K562 (cell line): ENCODE measurements around the gene ARHGEF17. TPM values are rescaled to one million over a fixed set of nuclear protein-coding genes. Genes with fewer than 3 reads are reported as not detected.
A peak's percentile ranks its signal among the peaks of the same experiment; 100 is the strongest.

ENCODE experiments used
- ATAC-seq: fragments of 200-7000 bp; cut with Tn5 transposase; 3 replicates; pipeline ENCODE4 v1.9.1; 2020; ENCODE audit warnings: moderate library complexity
- BruUV-seq: library from RNA; stranded (reverse); fragments of 400-500 nt; replicated peaks from 2 replicates; lab custom pipeline; 2021; lab: Mats Ljungman, UMichigan
- CTCF ChIA-PET: fragments of 300-600 bp; formaldehyde crosslinking; extraction: SDS; loops from one replicate; lab custom pipeline; 2021; ENCODE audit warnings: low intra/inter-chr PET ratio; lab: Yijun Ruan, JAX
- POLR2A ChIA-PET: fragments of 300-600, 350-650 bp; sonication (Branson Sonifier 250); formaldehyde crosslinking; extraction: SDS; loops from one replicate; lab custom pipeline; 2021; ENCODE audit warnings: antibody characterized with exemption, inconsistent platforms; lab: Yijun Ruan, JAX
- DNase-seq, 4 experiments: peaks; one replicate each; pipeline versions ENCODE4 v3.0.0 to v3.0.0-alpha.2; 2011 to 2018; ENCODE audit warnings: low spot score in 3 of 4, mixed read lengths in 3 of 4; ENCODE audit errors: extremely low read depth in 1 of 4
- FAIRE-seq: peaks from 2 replicates; lab custom pipeline; 2011; peaks lifted over from hg19 to GRCh38; lab: Jason Lieb, UNC
- H2AFZ ChIP-seq: 2 replicates; pipeline ENCODE4 v1.6.0; 2011; ENCODE audit warnings: low read depth, low read length, control low read depth, inconsistent platforms
- H3K27ac ChIP-seq: fragments of 200-600 bp; 3 replicates; pipeline ENCODE4 v1.8.0; 2011; ENCODE audit warnings: low read depth, mild to moderate bottlenecking, control low read depth, inconsistent platforms, low read length, moderate library complexity, mixed read lengths; ENCODE audit errors: extremely low read depth
- H3K27me3 ChIP-seq, 2 experiments: fragments of 300-600 bp in 1 of 2; 2 replicates in 1 of 2; 3 replicates in 1 of 2; pipeline versions ENCODE4 v1.6.0 to v1.8.0; 2011; ENCODE audit warnings: inconsistent platforms in 2 of 2, low read length in 2 of 2, mild to moderate bottlenecking in 1 of 2, mixed read lengths in 1 of 2, moderate library complexity in 1 of 2; ENCODE audit not compliant: control insufficient read depth in 2 of 2, insufficient read depth in 2 of 2
- H3K36me3 ChIP-seq: fragments of 300-600 bp; 3 replicates; pipeline ENCODE4 v1.8.0; 2011; ENCODE audit warnings: mild to moderate bottlenecking, low read length, inconsistent platforms; ENCODE audit not compliant: control insufficient read depth, insufficient read depth
- H3K4me1 ChIP-seq, 2 experiments: fragments of 200-600 bp in 1 of 2; replicated peaks in 1 of 2; 2 replicates in 1 of 2; 3 replicates in 1 of 2; pipeline versions ENCODE4 v1.5.1 to v1.8.0; 2011; ENCODE audit warnings: inconsistent platforms in 2 of 2, low read length in 2 of 2, mild to moderate bottlenecking in 1 of 2, mixed read lengths in 1 of 2, moderate library complexity in 1 of 2; ENCODE audit not compliant: control insufficient read depth in 2 of 2, insufficient read depth in 2 of 2
- H3K4me2 ChIP-seq: 2 replicates; pipeline ENCODE4 v1.6.1; 2011; ENCODE audit warnings: low read length, control low read depth, inconsistent platforms, mixed read lengths; ENCODE audit not compliant: insufficient read depth
- H3K4me3 ChIP-seq: fragments of 200-600 bp; sonication (generic), shearing (Covaris generic); 2 replicates; pipeline ENCODE4 v1.5.1; 2016; ENCODE audit warnings: control low read depth, inconsistent platforms
- H3K79me2 ChIP-seq: fragments of 200-600 bp; 3 replicates; pipeline ENCODE4 v1.8.0; 2011; ENCODE audit warnings: low read length, inconsistent platforms; ENCODE audit not compliant: control insufficient read depth, insufficient read depth
- H3K9ac ChIP-seq, 2 experiments: 2 replicates each; pipeline versions ENCODE4 v1.6.0 to v1.6.1; 2011; ENCODE audit warnings: low read depth in 2 of 2, low read length in 2 of 2, control low read depth in 1 of 2, inconsistent platforms in 1 of 2, mild to moderate bottlenecking in 1 of 2, mixed read lengths in 1 of 2; ENCODE audit not compliant: insufficient read depth in 1 of 2
- H3K9me1 ChIP-seq: one replicate; pipeline ENCODE4 v1.6.0; 2011; ENCODE audit warnings: inconsistent platforms, mild to moderate bottlenecking, low read length, moderate library complexity; ENCODE audit not compliant: control insufficient read depth, insufficient read depth
- H3K9me3 ChIP-seq: replicated peaks from 2 replicates; pipeline ENCODE4 v1.5.1; 2011; ENCODE audit warnings: low read depth, low read length, inconsistent platforms; ENCODE audit not compliant: control insufficient read depth, insufficient read depth
- H4K20me1 ChIP-seq: replicated peaks from 2 replicates; pipeline ENCODE4 v1.6.1; 2011; ENCODE audit warnings: low read length, inconsistent platforms, mixed read lengths; ENCODE audit not compliant: control insufficient read depth, insufficient read depth
- ATF1 ChIP-seq, 2 experiments: fragments of 450-650 bp in 1 of 2; IDR thresholded peaks; 2 replicates each; pipeline ENCODE4 v1.6.1; 2016; ENCODE audit warnings: missing compliant biosample characterization in 1 of 2, missing genetic modification characterization in 1 of 2
- KAT2B ChIP-seq: IDR thresholded peaks from one replicate; pipeline ENCODE4 v1.6.1; 2012; ENCODE audit warnings: low read depth, mild to moderate bottlenecking, control low read depth, inconsistent platforms, low read length, moderate library complexity
- NFE2 ChIP-seq: IDR thresholded peaks from 2 replicates; pipeline ENCODE4 v1.6.1; 2014; ENCODE audit warnings: antibody characterized with exemption, low read depth
- RHOXF2B ChIP-seq: fragments of 250-450 bp; sonication (Bioruptor Pico); conservative IDR thresholded peaks from 2 replicates; pipeline ENCODE4 v1.5.1; 2021
- SMARCA4 ChIP-seq: fragments of 450-650 bp; IDR thresholded peaks from 2 replicates; pipeline ENCODE4 v1.6.1; 2016
- ZNF316 ChIP-seq: fragments of 450-650 bp; IDR thresholded peaks from 2 replicates; pipeline ENCODE4 v1.6.1; 2016
- ZNF766 ChIP-seq: fragments of 200-800 bp; sonication (Bioruptor generic); conservative IDR thresholded peaks from 2 replicates; pipeline ENCODE4 v1.6.1; 2016; ENCODE audit warnings: missing genetic modification characterization, missing compliant biosample characterization
- WGBS: fragments of 100-300 bp; shearing (Covaris generic); methylation state at CpG from one replicate; pipeline ENCODE4 v1.1.6; 2016; ENCODE audit warnings: low coverage, mixed read lengths; ENCODE audit not compliant: insufficient coverage; ENCODE audit errors: missing lambda C conversion rate; 5-methylcytosine and 5-hydroxymethylcytosine counted together
- in situ Hi-C: fragments of 300-500 bp; cut with MboI; formaldehyde crosslinking; loops from 4 replicates; pipeline ENCODE4 v1.15.0; 2018; ENCODE audit warnings: inconsistent platforms, mixed read lengths
- intact Hi-C: fragments of 100-400 bp; cut with micrococcal nuclease; formaldehyde crosslinking; loops from 2 replicates; pipeline ENCODE4 v1.14.2; 2022
- polyA plus RNA-seq, 8 experiments: library from polyadenylated mRNA; depleted of rRNA in 4 of 8; stranded (reverse) in 5 of 8; unstranded in 3 of 8; fragments of >200 nt; fragmentation: Nextera tagmentation in 2 of 8; fragmentation: Illumina TruSeq in 1 of 8; extraction: Ambion mirVana in 2 of 8; extraction: Trizol in 1 of 8; gene quantifications; 2 replicates each; pipeline versions ENCODE4 v1.2.1 to v1.2.3, GENCODE V29; 2011 to 2014; ENCODE audit warnings: inconsistent platforms in 1 of 8, missing spikeins in 1 of 8
- total RNA-seq, 7 experiments: library from RNA; depleted of rRNA in 6 of 7; stranded (reverse); fragments of >200 nt in 6 of 7; fragmentation: Illumina TruSeq in 2 of 7; extraction: Trizol in 2 of 7; gene quantifications; 2 replicates each; pipeline versions ENCODE4 v1.2.1 to v1.2.3, GENCODE V29; 2011 to 2021; ENCODE audit warnings: low replicate concordance in 1 of 7
- TF ChIP-seq, protein P1 (sequence below), 2 experiments: fragments of 450-650 bp; IDR thresholded peaks; 2 replicates each; pipeline ENCODE4 v1.6.1; 2018; ENCODE audit warnings: mild to moderate bottlenecking in 2 of 2, low read depth in 1 of 2; ENCODE audit not compliant: partially characterized antibody in 2 of 2
- TF ChIP-seq, protein P2 (sequence below): fragments of 150-350 bp; conservative IDR thresholded peaks from 2 replicates; pipeline ENCODE4 v1.6.1; 2014; ENCODE audit warnings: low read length

The ARHGEF17 gene
- total and polyA plus RNA-seq, 9 of the 15 experiments (the other 6 are each of a cell fraction or from before 2014, with no cell fraction given) = 0.04 to 0.68 (median 0.10) TPM; not detected in 2

DNA sequence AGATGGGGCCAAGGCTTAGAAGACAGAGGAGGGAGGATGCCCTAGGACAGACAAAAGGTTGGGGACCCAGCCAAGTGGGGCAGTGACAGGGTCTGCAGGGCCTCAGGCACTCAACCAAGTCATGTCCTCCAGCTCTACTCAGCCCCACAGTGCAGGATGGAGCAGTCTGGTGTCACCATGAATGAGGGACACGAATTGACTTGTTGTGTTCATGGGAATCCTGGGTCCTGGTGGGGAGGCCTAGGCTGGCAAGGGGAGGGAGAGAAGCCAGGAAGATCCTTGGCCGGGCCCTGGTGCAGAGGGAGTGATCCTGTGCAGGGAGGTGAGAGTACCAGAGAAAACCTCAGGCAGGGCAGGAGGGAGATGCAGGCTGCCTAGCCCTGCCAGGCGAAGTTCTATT, 24.0 kb upstream of the ARHGEF17 start:
- ChIA-PET CTCF (no interaction called here), POLR2A (interaction anchor here (0.7 to 1.9 kb wide), 3 partner anchors 12 to 155 kb away, joined by 3 to 4 read pairs (median 3); partner anchors contain the start of gene P2RY6)
- peak overlapping the region in 1 of 2 experiments; percentile 43; a peak in 1 of 4 replicates for H3K9ac ChIP-seq
- H3K9me1 ChIP-seq = peaks cover 5% of the 10 kb centered on the region
- H3K4me1 ChIP-seq = peaks cover 16 to 18% of the 10 kb centered on the region in 2 experiments; a peak in 4 of 5 replicates
- peaks cover 0 to 6% of the 10 kb centered on the region in 2 experiments; a peak in 1 of 5 replicates for H3K27me3 ChIP-seq
- H3K79me2 ChIP-seq = no peaks in the 10 kb centered on the region
- no peaks in the 10 kb centered on the region for H3K36me3 ChIP-seq
- 21% methylated on average over 3 of the region's 3 CpGs for WGBS
- H3K9me3 ChIP-seq = no peaks in the 10 kb centered on the region
- FAIRE-seq = no peak
- intact Hi-C loops (no loop called here), in situ Hi-C loops (no loop called here)
- H2AFZ ChIP-seq = no peak overlapping the region
- no peak for DNase-seq
- no peak overlapping the region for H3K4me3 ChIP-seq
- no peak for TF ChIP-seq NFE2
- no TSS peak for BruUV-seq
- ATAC-seq = no peak
- H3K4me2 ChIP-seq = no peak overlapping the region
- no peak overlapping the region for H3K27ac ChIP-seq
- H4K20me1 ChIP-seq = no peaks in the 10 kb centered on the region; the same call in 1 of the 2 replicates

DNA sequence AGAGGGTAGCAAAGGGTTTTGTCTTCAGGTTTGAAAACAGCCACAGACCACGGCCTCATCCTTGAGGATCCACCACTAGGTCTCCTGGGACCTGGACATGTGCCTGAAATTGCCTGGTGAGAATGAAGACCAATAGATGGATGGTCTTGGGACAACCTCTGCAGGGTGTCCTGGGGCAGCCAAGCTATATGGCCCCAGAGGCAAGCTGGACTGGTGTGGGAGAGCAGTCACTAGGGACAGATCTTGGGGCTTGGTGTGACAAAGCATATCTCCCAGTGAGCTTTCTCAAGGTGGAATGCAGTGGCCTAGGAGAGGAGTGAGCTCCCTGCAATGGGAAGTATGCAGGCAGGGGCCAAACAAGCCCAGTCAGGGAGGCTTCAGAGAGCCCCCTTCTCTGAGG, 22.4 kb upstream of the ARHGEF17 start:
- no peak for ATAC-seq
- intact Hi-C loops (loop anchor here (5.0 kb wide), 1 partner anchor 453 kb away; no protein-coding TSS in a partner anchor), in situ Hi-C loops (no loop called here)
- Histone ChIP-seq H3K4me3 (no peak overlapping the region), H3K9me1 (peaks cover 5% of the 10 kb centered on the region), H3K36me3 (no peaks in the 10 kb centered on the region), H4K20me1 (no peaks in the 10 kb centered on the region; the same call in 1 of the 2 replicates), H3K4me1 (peaks cover 19 to 23% of the 10 kb centered on the region in 2 experiments; a peak in 4 of 5 replicates), H3K27ac (no peak overlapping the region), H3K27me3 (peaks cover 0 to 6% of the 10 kb centered on the region in 2 experiments; a peak in 1 of 5 replicates), H3K4me2 (no peak overlapping the region), H3K9me3 (no peaks in the 10 kb centered on the region), H3K79me2 (no peaks in the 10 kb centered on the region), H3K9ac (no peak overlapping the region), H2AFZ (no peak overlapping the region)
- BruUV-seq = no TSS peak
- POLR2A ChIA-PET = interaction anchor here (1.0 kb wide), 1 partner anchor 17 kb away, joined by 4 read pairs; no protein-coding TSS in a partner anchor
- FAIRE-seq = no peak
- DNase-seq = no peak
- WGBS = 17% methylated on average over 1 of the region's 1 CpG
- CTCF ChIA-PET = interaction anchor here (0.7 kb wide), 1 partner anchor 107 kb away, joined by 5 read pairs; no protein-coding TSS in a partner anchor
- TF ChIP-seq SMARCA4 (no peak), ZNF766 (CRISPR knock-in tag) (no peak), KAT2B (no peak), ZNF316 (no peak), ATF1 (CRISPR knock-in tag; IDR thresholded peaks at IDR 0.05) (no peak), ATF1 (tag; IDR thresholded peaks at IDR 0.05) (no peak), RHOXF2B (CRISPR knock-in tag) (no peak)
- TF ChIP-seq, protein P1, sequence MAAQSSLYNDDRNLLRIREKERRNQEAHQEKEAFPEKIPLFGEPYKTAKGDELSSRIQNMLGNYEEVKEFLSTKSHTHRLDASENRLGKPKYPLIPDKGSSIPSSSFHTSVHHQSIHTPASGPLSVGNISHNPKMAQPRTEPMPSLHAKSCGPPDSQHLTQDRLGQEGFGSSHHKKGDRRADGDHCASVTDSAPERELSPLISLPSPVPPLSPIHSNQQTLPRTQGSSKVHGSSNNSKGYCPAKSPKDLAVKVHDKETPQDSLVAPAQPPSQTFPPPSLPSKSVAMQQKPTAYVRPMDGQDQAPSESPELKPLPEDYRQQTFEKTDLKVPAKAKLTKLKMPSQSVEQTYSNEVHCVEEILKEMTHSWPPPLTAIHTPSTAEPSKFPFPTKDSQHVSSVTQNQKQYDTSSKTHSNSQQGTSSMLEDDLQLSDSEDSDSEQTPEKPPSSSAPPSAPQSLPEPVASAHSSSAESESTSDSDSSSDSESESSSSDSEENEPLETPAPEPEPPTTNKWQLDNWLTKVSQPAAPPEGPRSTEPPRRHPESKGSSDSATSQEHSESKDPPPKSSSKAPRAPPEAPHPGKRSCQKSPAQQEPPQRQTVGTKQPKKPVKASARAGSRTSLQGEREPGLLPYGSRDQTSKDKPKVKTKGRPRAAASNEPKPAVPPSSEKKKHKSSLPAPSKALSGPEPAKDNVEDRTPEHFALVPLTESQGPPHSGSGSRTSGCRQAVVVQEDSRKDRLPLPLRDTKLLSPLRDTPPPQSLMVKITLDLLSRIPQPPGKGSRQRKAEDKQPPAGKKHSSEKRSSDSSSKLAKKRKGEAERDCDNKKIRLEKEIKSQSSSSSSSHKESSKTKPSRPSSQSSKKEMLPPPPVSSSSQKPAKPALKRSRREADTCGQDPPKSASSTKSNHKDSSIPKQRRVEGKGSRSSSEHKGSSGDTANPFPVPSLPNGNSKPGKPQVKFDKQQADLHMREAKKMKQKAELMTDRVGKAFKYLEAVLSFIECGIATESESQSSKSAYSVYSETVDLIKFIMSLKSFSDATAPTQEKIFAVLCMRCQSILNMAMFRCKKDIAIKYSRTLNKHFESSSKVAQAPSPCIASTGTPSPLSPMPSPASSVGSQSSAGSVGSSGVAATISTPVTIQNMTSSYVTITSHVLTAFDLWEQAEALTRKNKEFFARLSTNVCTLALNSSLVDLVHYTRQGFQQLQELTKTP (IDR thresholded peaks at IDR 0.05; ENCODE audit: low read depth in 1 of 2, partially characterized antibody in 2 of 2) = no peak
- TF ChIP-seq, protein P2, sequence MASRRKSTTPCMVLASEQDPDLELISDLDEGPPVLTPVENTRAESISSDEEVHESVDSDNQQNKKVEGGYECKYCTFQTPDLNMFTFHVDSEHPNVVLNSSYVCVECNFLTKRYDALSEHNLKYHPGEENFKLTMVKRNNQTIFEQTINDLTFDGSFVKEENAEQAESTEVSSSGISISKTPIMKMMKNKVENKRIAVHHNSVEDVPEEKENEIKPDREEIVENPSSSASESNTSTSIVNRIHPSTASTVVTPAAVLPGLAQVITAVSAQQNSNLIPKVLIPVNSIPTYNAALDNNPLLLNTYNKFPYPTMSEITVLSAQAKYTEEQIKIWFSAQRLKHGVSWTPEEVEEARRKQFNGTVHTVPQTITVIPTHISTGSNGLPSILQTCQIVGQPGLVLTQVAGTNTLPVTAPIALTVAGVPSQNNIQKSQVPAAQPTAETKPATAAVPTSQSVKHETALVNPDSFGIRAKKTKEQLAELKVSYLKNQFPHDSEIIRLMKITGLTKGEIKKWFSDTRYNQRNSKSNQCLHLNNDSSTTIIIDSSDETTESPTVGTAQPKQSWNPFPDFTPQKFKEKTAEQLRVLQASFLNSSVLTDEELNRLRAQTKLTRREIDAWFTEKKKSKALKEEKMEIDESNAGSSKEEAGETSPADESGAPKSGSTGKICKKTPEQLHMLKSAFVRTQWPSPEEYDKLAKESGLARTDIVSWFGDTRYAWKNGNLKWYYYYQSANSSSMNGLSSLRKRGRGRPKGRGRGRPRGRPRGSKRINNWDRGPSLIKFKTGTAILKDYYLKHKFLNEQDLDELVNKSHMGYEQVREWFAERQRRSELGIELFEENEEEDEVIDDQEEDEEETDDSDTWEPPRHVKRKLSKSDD = no peak
